NCI-H146 (cell line): Measurements from ENCODE around the gene FAM210A.
"Not testable (repeated sequence)": the region's sequence is repeated elsewhere in the genome, so short reads cannot be mapped to it uniquely, and the experiment has no call there.

Source experiments
- DNase-seq: peaks from one replicate; lab custom pipeline; 2025; lab: John Stamatoyannopoulos, UW

The FAM210A gene

DNA sequence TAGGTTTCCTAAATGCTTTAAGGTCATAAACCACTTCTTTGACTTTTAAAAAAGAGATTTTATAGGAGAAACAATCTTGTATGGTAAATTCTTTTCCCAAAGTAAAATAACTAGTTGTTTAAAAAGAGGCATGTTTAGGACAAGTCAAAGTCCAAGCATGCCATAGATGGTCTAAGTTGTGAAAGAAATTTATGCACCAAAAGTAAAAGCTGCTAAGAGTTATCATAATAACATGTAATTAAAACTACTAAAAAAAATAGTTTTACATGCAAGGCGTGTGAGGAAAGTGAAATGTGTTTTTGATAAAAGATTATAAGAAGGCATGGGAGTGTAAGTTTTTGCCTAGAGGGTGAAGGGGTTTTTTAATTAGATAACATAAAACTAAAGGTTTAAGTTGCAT lies 22.5 kb downstream of the FAM210A start:
- no peak for DNase-seq

DNA sequence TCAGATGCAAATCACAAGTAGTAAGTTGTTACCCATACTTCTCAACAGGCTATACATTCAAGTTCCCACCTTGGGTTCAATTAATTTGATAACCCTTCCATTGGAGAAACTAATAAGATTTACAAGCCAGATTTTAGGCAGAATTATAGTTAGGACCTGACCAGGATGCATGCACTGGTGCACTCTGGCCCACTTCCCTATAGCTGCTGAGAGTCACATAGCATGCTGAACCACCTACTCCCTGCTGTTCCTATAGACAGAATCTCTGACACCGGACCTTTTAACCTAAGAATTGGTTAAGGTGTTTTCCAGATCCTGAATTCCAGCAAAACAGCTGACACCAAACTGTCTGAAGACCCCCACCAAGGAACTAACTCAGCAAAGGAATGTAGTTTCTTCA lies 26.2 kb downstream of the FAM210A start:
- no peak for DNase-seq

DNA sequence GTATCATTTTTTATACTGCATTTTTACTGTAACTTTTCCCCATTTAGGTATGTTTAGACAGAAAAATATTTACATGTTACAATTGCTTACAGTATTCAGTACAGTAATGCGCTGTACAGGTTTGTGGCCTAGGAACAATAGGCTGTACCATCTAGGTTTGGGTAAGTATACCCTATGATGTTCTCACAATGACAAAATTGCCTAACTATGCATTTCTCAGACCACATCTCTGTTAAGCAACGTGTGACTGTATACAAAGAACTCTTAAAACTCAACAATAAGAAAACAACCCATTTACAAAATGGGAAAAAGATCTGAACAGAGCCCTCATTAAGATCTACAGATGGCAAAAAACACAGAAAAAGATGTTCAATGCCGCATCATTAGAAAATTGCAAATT lies 29.4 kb downstream of the FAM210A start:
- no peak for DNase-seq

DNA sequence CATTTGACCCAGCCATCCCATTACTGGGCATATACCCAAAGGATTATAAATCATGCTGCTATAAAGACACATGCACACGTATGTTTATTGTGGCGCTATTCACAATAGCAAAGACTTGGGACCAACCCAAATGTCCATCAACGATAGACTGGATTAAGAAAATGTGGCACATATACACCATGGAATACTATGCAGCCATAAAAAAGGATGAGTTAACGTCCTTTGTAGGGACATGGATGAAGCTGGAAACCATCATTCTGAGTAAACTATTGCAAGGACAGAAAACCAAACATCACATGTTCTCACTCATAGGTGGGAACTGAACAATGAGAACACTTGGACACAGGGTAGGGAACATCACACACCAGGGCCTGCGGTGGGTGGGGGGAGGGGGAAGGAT lies 31.0 kb downstream of the FAM210A start:
- not testable (repeated sequence) for DNase-seq

DNA sequence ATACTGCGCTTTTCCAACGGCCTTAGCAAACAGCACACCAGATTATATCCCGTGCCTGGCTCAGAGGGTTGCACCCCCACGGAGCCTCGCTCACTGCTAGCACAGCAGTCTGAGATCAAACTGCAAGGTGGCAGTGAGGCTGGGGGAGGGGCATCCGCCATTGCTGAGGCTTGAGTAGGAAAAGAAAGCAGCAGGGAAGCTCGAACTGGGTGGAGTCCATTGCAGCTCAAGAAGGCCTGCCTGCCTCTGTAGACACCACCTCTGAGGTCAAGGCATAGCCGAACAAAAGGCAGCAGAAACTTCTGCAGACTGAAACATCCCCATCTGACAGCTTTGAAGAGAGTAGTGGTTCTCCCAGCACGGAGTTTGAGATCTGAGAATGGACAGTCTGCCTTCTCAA lies 36.3 kb downstream of the FAM210A start:
- DNase-seq: not testable (repeated sequence)

DNA sequence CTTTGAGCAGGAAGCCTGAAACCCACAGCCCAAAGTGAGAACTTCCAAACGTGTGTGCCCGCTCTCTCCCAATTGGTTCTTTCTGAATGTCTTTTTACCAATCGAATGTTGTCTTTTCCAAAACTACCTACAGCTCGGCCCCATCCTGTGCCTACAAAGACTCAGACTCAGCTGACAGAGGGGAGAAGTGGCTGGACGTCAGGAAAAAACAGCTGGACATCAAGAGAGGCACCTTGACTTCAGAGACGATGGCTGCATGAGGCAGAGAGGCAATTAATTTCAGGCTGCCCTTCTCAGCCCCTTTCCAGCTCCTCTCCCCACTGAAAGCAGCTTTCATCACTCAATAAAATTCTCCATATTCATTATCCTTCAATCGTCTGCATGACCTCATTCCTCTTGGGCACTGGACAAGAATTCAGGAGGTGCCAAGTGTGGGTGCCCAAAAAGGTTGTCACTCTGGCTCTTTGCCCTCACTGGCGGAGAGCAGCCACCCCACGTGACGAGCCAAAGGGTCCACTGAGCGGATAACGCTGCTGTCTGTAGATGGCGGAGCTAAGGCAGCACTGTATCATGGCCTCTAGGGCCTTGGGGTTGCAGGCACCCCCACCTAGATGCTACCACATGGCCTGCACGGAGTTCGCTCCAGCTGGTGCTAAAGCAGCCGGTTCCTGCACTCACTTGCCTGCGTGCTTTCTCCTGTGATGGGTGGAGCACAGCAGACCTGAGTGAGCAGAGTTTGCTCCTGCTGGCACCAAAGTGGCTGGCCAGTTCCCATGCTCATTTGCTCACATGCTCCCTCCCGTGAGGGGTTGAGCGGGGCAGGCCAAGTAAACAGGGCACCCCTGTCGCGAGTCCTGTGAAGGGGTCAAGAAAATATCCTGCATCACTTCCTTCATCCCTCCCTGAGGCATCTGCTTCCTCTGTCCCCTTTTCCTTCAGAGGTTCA lies 37.9 kb downstream of the FAM210A start:
- no peak for DNase-seq

DNA sequence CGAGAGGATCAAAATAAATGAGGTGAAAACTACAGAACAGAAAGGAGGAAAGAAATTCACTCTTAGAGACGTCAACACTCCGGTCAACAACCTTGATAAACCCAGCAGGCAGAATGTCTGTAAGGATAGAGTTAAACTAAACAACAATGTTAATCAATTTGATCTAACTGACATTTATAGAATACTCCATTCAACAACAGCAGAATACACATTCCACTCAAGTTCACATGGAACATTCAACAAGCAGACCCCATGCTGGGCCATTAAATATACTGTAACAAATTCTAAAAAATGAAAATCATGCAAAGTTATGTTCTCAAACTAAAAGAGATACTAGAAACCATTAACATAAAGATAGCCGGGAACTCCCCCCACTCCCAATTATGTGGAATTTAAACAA lies 41.8 kb downstream of the FAM210A start:
- no peak for DNase-seq

DNA sequence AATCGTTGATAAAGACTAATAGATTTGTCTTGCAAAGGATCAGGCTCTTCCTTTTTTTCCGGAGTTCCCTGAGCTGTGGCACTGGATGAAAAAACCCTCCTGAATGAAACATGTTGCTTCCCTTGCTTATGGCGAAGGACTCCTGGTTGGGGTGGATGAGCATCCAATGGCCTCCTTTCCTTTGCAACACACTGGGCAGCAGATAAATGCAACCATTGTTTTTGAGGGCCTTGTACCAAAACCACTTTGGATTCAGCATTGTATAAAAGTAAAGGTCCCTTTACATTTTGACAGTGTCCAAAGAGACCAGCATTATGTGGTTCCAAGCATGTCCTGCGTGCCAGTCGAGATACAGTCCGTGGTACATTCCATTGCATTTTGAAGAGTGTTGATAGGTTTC lies 44.7 kb downstream of the FAM210A start:
- no peak for DNase-seq

DNA sequence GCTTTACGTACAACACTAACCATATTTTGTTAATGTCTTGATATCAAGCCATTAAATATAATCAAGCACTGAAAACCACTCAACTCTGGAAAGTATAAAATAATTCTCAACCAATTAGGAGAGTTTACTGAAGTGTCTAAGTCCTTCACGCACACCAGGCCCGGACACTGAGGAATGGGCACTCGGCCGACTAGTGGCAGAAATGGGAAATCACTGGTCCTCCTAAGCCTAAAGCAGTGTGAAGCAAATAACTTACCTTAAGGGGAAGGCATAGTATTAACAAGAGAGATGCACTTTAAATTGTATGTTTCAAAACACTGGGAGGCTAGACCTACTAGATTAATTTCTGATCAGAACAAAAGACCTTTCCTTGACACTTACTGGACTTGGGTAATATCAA lies 45.7 kb downstream of the FAM210A start:
- no peak for DNase-seq

DNA sequence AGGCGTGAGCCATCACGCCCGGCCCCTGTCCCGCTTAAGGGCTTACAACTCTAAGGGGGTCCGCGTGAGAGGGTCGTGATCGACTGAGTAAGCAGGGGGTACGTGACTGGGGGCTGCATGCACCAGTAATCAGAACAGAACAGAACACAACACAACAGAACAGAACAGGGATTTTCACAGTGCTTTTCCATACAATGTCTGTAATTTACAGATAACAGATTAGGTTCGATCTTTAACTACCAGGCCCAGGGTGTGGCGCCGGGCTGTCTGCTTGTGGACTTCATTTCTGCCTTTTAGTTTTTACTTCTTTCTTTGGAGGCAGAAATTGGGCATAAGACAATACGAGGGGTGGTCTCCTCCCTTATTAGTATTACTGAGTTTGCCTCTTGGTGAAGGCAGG lies 49.0 kb downstream of the FAM210A start:
- DNase-seq: not testable (repeated sequence)

DNA sequence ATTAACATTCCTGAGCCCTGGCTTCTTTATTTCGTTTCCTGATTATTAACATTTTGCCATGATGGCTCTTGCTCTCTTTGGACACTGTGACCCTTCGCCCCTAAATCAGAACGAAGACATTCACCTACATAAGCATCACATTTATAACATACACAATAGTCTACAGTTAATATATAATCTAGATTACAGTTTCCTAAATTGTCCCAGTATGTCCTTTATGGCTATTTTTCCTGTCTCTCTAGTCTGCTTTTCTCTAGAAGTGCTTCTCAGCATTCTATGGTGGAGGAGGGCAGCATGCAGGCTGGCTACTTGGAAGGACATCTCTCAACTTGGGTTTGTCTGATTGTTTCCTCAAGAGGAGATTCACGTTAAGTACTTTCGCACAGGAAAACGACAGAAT lies 49.9 kb downstream of the FAM210A start:
- no peak for DNase-seq

DNA sequence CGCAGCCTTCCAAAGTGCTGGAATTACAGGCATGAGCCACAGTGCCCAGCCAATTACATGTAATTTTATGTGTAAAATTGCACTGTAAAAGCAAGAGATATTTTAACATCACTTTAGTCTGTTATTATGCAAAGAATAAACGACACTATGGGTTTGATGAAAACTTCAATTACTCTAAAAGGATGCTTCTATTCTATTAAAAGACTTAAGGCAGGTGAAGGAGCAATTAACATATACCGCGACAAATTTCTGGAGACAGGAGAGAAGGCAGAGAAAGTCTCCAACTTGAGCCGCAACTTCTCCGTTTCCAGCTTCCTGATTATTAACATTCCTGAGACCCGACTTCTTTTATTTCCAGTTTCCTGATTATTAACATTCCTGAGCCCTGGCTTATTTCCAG lies 53.7 kb downstream of the FAM210A start:
- DNase-seq: no peak

DNA sequence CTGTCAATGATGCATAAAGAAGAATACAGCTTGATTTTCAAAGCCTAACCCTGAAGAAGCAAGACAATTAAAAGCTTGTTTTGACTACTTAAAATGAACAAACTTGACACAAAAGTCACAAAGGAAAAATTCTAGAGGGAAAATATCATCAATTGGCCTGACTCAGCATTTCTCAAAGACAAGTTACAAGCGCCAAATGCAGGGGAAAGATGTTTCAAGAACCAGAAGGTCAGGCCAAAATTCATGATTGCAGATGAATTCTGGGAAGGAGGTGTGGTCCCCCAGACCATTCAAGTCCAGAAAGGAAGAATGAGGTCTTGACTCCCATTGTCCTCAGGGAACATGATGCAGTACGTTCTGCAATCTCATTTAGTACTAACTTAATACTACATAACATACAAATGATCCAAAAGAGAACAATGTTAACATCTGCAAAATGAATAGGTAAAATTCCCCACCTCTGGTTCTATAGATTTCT lies 64.5 kb downstream of the FAM210A start:
- no peak for DNase-seq

DNA sequence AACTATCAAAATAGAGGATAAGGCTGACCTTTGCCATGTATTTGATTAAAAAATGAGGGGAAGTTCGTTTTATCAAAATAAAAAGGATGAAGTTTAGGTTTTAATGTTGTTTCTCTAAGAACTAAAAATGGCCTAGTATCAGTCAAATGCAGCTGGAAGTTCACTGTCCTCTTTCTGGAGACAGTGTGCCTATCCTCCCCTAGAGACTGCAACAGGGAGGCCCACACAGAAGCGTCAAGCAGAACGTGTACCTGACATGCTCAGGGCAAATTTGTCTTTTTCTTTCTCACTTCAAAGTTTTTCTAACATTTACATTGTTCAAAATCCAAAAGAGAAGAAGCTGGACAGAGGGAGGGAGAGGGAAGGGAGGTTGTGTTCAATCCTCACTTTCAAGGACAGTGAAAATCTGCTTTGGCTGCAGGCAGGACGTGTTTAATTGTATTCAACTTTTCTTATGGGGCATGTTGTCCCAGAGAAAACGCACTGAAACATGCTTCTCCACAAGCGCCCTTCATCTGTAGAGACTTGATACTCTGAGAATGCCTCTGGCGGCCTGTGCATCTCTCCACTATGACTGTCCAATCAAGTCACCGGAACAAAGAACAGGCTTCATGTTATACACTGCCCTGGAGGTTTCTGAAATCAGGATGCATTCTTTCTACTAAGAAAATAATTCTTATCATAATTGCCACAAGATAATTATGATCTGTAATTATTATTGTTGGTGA lies 65.1 kb downstream of the FAM210A start:
- no peak for DNase-seq

DNA sequence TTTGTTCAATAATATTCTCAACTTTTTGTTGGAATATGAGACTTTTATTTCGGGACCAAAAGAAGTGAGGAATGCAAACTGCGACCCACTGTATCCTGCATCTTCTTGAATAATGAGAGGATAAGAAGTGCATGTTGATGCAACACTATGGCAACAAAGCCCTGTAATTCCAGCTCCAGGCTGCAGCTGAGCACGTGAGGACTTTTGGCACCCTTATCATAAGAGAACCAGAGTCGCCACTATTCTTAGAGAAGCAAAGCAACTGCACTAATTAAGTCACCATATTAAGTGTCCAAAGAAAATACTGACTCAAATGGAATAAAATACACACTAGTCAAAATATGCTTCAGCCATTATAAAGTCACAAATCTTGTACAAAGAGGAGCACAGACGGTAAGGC lies 65.8 kb downstream of the FAM210A start:
- no peak for DNase-seq

DNA sequence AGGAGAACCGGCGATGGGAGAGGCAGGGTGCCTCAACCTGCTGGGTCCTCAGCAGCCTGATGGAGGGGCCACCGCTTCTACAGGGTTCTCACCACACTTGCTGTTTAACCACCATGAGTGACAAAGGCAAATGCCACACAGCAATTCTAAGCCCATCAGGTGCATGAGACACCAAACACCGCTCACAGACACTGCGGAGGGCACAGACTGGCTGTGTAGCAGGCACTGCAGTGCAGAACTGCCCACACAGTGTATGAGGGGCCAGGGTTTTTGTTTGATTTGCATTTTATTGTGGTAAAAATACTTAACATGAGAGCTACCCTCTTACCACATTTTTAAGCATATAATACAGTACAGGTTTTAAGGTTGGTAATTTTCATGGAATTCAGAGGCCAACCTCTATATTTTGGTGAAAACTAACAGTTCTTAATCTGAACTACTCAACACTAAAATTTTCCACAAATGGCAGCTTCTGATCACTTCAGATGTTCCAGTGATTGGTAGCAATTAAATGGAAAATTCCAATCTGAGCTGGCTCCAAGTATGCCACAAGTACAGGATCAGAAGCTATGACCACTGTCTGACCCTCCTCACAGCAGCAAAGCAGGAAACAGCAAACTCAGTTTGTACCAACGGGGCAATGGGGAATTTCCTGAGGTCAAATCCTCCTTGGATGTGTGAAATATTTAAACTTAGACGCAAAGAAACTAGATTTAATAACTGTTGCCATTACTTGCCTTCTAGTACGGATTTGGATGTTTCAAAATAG lies 67.7 kb downstream of the FAM210A start:
- no peak for DNase-seq

DNA sequence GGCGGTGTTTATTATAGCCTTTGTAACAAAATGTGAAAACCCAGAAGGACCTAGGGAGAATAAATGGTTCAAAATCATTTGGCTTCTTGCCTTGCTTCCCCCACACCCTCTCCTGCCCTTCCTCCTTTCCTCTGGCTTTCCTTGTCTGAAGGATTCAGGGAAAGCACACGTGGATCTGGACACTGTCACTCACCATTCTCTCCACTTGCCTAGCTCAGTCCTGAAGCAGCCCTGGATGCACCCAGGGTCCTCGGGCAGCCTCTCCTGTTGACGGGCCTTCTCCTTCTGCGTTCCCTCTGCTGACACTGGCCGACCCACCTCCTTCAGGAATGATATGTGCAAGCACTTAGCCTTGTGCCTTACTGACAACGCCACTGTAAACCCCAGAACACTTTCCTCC lies 68.4 kb downstream of the FAM210A start:
- DNase-seq: no peak

DNA sequence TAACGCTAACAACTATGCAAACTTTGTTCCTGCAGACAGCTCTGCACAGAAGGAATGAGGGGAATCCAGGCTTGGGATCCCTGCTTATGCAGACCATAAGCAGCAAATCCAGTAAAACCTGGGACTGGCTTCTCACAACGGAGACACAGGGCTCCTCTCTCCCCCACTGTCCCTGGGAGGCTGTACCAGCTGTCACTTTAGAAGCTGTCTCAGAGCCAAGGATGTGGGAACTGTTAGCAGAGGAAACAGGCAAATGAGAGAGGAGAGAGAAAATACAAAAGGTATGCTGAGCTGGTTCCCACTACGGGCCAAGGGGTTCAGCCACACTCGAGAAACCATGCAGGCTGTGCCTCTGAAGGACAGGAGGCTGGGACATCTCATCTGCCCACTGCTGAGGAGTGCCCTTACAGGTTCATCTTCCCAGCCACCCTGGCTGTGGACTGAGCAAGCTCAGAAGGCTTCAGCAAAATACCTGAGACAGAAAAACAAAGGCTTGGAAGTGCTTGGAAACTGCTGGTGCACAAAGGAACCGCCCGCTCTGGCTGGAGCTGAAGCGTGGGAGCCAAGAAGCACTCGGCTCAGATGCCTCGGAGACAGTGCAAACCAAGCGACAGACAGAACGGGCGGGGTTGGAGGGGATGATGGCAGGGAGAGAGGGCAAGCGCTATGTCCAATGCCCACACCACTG lies 72.5 kb downstream of the FAM210A start:
- DNase-seq: no peak

DNA sequence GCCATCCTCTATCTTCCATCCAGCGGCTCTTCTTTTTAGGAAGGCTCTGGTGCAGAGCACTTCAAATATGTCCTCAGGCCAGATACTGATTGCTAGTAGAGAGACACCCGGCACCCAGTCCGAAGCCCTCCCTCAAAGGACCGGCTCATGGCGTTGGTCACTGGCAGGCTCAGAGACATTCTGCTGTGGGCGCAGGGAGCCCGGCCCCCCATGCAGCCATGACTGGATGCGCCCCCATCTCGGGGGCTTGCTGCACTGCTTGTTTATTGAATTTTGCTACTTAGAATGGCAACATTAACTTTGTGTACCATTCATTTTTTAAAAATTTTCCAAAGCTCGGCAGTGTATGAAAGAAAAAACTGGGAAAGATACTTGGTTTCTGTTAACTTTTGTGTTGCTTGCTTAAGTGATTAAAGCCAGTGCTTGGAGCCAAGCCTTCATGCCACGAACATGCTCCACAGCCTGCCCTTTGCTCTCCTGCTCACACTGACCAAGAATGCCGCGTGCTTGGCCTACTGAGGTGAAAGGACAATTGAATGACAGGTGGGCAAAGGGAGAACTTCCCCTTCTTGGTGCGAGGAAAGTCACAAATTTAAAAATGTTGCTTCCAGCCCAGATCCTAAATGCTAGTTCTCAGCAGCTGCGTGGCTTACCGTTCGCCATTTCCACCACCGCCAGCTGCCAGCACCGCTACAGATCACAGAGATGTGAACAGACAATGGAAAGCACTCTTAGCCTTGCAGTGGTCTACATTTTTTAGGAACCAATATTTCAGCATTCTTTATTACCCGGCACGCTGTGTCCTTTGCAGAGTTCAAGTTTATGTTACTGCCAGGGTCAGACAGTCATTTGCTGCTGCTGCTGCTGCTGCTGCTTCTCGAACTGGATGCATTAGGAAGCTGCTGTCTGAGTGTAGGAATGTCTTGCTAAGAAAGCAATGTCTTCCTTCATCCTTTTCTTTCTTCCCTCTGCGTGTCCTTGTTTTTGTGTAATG lies 76.7 kb downstream of the FAM210A start:
- no peak for DNase-seq

DNA sequence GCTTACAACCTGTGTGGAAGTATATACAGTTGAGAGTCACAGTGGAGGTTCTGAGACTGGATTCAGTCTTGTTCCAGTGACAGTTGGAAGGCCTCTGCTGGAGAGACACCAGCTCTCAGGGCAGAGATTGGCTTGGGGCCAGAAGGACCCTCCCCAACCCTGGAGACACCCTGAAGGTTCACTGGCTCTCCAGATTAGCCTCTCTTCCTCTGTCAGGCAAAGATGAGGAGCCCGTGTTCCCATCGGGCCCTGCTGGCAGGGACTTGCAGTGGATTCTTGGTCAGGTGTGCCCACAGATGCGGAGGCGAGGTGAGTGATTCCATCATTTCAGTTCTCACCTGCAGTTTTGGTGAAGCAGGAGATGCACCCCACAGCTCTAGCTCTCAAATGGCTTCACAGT lies 78.6 kb downstream of the FAM210A start:
- no peak for DNase-seq

DNA sequence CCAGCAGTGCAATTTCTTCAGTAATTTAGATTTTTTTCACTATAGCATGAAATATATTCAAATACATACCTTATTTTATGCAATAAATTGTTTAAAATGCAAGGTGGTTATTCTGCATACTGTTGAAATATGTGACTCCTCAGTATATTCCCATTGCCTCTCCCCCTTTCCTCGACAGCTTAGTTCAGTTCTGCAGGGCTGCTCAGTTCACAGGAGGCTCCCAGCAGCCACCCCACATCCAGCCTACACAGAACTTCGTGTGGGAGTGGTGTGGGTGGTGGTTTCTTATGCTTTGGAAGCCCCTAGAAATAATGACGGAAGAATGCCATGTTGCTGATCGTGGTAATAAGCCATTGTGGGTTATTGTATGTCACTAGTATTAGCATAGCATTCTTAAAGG lies 79.7 kb downstream of the FAM210A start:
- no peak for DNase-seq
